ENCODE measurements around the gene LZTR1.
"Not testable (repeated sequence)": the region's sequence is repeated elsewhere in the genome, so short reads cannot be mapped to it uniquely, and the experiment has no call there.

LZTR1 gene

DNA sequence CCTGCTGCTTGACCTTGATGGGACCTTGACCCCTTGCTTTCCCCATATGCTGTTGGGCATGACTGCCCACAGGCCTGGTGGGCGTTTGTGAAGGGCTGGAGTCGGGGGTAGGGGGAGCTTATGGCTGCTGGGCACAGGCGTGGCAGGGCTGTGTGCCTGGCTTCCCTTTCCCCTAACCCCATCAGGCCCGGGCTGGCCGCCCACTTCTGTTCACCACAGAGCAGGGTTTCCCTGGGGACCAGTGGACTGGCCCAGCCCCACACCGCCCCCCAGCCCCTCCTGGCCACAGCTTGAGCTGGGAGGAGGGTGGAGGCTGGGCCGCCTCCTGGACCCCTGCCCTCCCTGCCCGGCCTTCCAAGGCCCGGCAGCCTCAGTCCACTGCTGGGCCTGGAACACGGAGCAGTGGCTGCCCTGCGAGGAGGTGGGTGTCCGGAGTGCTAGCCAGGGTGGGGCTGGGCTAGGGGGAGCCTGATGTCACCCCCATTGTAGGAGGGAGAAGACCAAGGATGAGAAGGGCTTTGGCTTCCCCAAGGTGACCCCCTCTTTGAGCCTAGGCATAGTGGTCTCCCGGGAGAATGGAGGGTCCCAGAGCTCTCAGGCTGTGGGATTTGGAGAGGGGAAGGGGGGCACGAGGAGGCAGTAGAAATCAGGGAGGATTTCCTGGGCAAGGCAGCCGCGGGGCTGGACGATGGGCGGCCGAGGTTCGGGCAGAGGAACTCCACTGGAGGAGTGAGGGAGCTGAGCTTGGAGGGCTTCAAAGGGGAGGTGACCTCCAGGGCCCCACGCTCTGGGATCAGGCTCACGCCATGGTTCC lies 15.0 kb upstream of the LZTR1 start, which contains the start of gene AIFM3:
TSS of gene AIFM3 (plus strand) at position 373 of the 814 bp plus-strand sequence. CDS start 690 bp downstream, outside the sequence.
- no peak for DNase-seq

DNA sequence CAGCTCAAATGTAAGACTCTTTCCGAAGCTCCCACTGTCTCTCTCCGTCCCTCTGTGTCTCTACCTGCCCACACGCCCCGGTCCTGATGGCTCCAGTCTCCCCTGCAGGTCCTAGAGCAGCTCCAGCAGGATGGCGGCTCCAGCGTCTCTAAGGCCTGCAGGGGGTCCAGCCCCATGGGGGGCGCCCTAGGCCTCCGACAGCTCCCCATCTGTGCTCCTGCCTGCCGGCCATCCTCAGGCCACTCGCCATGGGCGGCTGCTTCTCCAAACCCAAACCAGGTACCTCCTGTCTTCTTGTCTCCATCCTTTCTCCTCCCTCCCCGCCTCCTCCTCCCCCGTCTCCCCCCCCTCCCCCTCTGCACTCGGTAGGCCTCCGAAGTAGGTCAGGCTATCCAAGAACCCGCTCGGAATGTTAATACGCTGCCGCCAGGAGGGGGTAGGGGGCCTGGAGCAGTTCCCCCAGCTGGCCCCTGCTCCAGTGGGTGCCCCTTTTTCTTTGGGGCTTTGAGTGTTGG lies 14.3 kb upstream of the LZTR1 start:
- no peak for DNase-seq

DNA sequence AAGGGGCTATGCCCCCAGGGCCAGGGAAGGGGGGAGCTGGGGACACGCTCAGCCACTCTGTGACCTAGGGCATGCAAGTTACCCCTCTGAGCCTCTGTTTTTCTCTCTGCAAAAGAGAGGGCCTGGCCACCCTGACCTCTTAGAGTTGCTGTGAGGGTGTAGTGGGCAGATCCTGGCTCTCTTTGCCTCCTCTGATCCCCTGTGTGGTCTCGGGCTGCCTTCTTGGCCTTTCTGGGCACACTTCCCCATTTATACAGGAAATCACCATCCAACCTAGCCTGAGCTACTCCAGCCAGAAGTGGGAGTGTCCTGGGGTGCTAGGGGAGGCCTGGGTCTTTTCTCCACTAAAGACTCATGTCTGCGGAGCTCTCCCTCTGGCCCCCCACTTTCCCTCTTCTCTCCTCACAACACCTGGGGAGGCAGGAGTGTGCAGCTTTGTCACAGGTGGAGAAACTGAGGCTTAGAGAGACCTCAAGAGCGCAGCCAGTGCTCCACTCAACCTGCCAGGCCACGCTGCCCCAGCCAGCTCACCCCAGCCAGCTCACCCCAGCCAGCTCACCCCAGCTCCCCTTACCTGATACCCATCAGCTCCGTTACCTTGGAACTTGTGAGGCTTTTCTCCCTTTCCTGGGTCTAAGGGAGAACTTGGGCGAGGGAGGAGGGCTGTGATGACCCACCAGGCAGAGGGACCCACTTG lies 13.7 kb upstream of the LZTR1 start:
- DNase-seq = peak; percentile 15

GRCh38 chr22:20970939-20971657 lies 11.0 kb upstream of the LZTR1 start:
- no peak for DNase-seq

GRCh38 chr22:20972014-20972694 lies 9.9 kb upstream of the LZTR1 start:
- DNase-seq = not testable (repeated sequence)

GRCh38 chr22:20972933-20973577 lies 9.0 kb upstream of the LZTR1 start:
- DNase-seq = no peak

DNA sequence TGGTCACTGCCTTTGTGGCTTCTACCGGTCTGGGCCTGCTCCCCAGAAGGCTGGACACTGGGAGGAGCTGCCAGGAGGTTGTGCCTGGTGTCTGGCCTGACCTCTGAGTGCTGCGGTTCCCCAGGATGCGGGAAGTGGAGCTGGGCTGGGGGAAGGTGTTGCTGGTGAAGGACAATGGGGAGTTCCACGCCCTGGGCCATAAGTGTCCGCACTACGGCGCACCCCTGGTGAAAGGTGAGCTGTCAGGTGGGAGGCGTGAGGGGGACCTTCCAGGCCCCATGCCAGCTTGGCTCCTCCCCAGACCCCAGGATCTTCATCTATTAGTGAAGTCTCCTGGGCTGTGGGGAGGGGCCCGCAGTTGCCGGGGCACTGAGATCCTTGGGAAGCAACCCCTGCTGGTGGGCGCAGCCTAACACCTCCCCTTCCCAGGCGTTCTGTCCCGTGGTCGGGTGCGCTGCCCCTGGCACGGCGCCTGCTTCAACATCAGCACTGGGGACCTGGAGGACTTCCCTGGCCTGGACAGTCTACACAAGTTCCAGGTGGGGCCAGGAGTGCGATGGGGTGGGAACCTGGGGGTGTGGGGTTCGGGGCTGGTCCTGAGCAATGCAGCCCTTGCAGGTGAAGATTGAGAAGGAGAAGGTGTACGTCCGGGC lies 8.3 kb upstream of the LZTR1 start:
- no peak for DNase-seq

DNA sequence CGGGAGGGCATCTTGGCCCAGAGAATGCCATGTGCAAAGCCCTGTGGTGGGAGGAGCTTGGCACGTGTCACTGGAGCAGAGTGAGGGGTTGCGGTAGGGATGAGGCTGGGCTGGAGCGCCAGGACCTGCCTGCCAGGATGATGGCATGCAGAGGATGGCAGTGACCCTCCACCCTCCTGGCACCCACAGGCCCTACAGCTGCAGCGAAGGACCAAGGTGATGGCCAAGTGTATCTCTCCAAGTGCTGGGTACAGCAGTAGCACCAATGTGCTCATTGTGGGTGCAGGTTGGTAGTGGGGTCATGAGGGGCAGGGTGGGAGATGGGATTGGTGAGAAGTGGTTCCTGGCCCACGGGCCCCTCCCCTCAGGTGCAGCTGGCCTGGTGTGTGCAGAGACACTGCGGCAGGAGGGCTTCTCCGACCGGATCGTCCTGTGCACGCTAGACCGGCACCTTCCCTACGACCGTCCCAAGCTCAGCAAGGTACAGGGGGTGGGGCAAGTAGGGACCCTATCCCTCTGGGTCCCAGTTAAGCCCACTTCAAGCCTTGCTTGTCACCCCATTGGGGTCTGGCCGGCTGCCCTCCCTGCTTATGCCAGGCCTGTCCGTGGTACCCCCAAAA lies 7.7 kb upstream of the LZTR1 start:
- no peak for DNase-seq

- no peak for DNase-seq
These were observed 6.4 kb upstream of the LZTR1 start for GRCh38 chr22:20975541-20976290.

DNA sequence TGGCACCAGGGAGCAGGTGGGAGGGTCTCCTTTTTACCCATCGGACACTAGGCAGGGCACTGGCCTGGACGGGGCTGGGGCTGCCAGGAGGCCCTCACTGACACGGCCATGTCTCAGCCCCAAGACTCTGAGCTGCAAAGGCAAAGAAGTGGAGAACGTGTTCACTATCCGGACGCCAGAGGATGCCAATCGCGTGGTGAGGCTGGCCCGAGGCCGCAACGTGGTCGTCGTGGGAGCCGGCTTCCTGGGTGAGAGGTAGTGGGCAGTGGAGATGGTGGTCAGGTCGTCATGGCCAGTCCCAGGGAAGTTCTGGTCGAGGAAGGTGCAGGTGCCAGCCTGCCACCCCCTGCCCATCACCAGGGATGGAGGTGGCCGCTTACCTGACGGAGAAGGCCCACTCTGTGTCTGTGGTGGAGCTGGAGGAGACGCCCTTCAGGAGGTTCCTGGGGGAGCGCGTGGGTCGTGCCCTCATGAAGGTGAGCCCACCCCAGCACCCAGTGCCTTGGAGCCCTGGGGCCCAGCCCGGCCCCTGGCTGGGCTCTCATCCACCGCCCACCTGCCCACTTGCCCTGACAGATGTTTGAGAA lies 5.7 kb upstream of the LZTR1 start:
- DNase-seq = no peak

- no peak for DNase-seq
These were observed 5.1 kb upstream of the LZTR1 start for GRCh38 chr22:20977019-20977418.

DNA sequence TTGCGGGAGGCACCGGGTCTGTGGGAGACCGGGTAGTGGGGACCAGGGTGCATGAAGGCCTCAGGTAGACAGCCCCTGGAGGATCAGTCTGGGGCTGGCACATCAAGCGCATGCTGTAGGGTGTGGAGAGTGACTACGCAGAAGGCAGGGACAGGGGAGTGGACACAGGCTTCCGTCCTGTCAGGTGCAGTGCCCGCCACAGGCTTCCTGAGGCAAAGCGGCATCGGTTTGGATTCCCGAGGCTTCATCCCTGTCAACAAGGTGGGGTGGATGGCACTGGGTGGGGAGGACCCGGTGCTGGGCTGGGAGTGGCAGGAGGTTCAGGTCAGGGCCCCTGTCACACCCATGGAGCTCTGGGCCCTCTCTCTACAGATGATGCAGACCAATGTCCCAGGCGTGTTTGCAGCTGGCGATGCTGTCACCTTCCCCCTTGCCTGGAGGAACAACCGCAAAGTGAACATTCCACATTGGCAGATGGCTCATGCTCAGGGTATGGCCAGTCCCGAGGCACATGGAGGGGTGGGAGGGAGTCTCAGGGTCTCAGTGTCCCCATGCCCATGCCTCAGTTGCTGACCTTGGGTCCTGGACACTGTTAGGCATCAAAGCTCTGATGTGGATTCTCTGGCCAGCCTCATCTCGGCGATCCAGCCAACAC lies 4.5 kb upstream of the LZTR1 start:
- DNase-seq = no peak

DNA sequence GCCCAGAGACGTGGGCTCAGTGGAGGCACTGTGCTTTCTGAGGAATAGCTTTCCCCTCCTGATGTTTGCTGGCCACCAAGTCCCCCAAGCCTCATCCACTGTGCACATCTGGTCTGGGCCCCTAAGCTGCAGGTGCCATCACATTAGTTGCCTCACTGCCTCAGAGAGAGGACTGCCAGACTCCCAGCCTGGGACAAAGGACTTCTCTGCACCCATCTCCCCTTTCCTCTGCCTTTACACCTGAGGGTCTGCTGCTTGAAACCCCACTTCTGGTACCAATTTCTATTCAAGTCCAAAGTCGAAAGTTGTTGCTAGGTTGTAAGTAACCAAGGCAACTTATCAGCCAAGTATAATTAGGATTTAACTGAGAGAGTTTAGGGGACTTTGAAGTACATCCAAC lies 3.7 kb upstream of the LZTR1 start:
- no peak for DNase-seq

GRCh38 chr22:20979243-20979809 lies 2.8 kb upstream of the LZTR1 start:
- no peak for DNase-seq

DNA sequence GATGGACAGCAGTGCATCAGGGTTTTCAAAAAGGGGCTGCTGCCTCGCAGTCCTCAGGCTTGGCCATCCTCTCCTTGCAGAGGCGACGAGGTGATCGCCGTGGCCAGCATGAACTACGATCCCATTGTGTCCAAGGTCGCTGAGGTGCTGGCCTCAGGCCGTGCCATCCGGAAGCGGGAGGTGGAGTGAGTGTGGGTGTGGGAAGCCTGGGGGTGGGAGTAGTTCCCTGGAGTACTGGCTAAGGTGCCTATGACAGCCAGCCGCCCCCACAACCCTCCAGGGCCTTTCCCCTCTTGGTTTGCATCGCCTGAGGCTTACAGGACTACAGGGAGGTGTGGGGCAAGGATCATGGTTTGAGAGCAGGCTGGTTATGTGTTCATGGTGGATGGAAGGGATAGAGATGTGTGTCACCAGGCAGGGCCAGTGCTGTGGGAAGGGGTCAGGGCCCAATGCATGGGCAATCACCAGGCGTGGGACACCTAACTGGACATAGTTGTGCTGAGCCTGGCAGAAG lies 2.1 kb upstream of the LZTR1 start:
- no peak for DNase-seq

- DNase-seq = no peak
These were observed 1.6 kb upstream of the LZTR1 start for GRCh38 chr22:20980523-20980922.

DNA sequence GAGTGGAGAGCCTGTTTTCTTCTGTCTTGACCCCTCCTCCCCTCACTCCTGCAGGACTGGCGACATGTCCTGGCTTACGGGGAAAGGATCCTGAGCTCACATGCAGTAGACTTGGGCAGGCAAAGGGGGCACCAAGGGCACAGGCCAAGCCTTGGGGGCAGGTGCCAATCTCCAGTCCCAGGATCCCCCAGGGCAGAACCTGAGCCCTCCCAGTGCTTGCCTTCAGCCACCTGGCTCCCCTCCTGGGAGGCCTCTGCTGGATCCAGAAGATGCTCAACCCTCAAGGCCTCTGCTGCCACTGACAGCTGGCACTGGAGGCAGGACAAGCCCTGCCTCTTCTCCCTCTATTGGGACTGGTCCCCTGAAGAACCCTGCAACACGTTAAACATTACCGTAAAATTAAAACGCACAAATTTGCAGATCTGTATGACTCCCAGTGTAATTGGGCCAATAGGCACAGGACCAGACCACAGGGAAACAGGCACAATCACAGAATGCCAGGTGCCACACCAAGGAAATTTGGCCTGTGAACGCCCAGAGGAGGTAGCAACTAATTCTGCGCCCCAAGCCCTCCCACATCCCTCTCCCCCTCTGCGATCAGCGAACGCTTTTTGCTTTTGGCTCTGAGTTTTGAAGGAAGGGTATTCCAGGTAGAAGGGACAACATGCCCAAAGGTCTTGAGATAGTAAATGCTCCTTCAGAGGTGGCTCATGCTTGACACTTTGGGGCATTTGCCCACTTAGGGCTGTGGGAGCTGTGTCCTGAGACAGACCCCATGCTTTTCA lies 967 bp upstream of the LZTR1 start:
- DNase-seq = no peak

- DNase-seq = no peak
These were observed 426 bp downstream of the LZTR1 start for GRCh38 chr22:20982563-20982882.

Measured in RPMI8226 (cell line).